Smooth muscle cell (in vitro differentiated cells): Measurements from ENCODE around the gene FGF14. TPM values are rescaled to one million over a fixed set of nuclear protein-coding genes. Genes with fewer than 3 reads are reported as not detected.

Experiments used
- DNase-seq: peaks from one replicate; lab custom pipeline; 2025; ENCODE audit not compliant: unreplicated experiment; lab: John Stamatoyannopoulos, UW
- H2AFZ ChIP-seq: fragments of 200-600 bp; sonication (generic); 2 replicates; pipeline ENCODE4 v1.6.0; 2016; ENCODE audit warnings: antibody characterized with exemption, low read depth, mild to moderate bottlenecking
- H3F3A ChIP-seq: fragments of 200-600 bp; sonication (generic); 2 replicates; pipeline ENCODE4 v1.6.0; 2017; ENCODE audit warnings: antibody characterized with exemption, low read depth
- H3K27ac ChIP-seq: fragments of 200-600 bp; sonication (generic); 2 replicates; pipeline ENCODE4 v1.5.1; 2016; ENCODE audit warnings: low read depth, mild to moderate bottlenecking
- H3K27me3 ChIP-seq: fragments of 200-600 bp; sonication (generic); 2 replicates; pipeline ENCODE4 v1.6.1; 2016; ENCODE audit warnings: low read depth, mild to moderate bottlenecking
- H3K36me3 ChIP-seq: fragments of 200-600 bp; sonication (generic); 2 replicates; pipeline ENCODE4 v1.5.1; 2016; ENCODE audit warnings: low read depth
- H3K4me1 ChIP-seq: fragments of 200-600 bp; sonication (generic); 2 replicates; pipeline ENCODE4 v1.5.1; 2016; ENCODE audit warnings: low read depth
- H3K4me2 ChIP-seq: fragments of 200-600 bp; sonication (generic); 2 replicates; pipeline ENCODE4 v1.6.0; 2016; ENCODE audit warnings: mild to moderate bottlenecking
- H3K4me3 ChIP-seq: fragments of 200-600 bp; sonication (generic); 2 replicates; pipeline ENCODE4 v1.5.1; 2016; ENCODE audit warnings: mild to moderate bottlenecking
- H3K79me2 ChIP-seq: fragments of 200-600 bp; sonication (generic); 2 replicates; pipeline ENCODE4 v1.6.0; 2016; ENCODE audit warnings: low read depth, mild to moderate bottlenecking
- H3K9ac ChIP-seq: fragments of 200-600 bp; sonication (generic); 2 replicates; pipeline ENCODE4 v1.6.0; 2016; ENCODE audit warnings: low read depth
- H3K9me3 ChIP-seq: fragments of 200-600 bp; sonication (generic); replicated peaks from 2 replicates; pipeline ENCODE4 v1.5.1; 2016; ENCODE audit warnings: low read depth
- H4K20me1 ChIP-seq: fragments of 200-600 bp; sonication (generic); 2 replicates; pipeline ENCODE4 v1.6.0; 2016; ENCODE audit warnings: low read depth
- CTCF ChIP-seq: fragments of 200-600 bp; sonication (generic); IDR thresholded peaks from 2 replicates; pipeline ENCODE4 v1.5.1; 2017; ENCODE audit warnings: borderline replicate concordance, mild to moderate bottlenecking, antibody characterized with exemption; ENCODE audit not compliant: insufficient read depth, poor library complexity, severe bottlenecking
- WGBS: methylation state at CpG from one replicate; pipeline ENCODE4 v1.1.7; 2016; ENCODE audit warnings: low lambda C conversion rate; 5-methylcytosine and 5-hydroxymethylcytosine counted together
- polyA plus RNA-seq: library from polyadenylated mRNA; unstranded; fragments of >200 nt; fragmentation: Nextera tagmentation; extraction: Ambion mirVana; gene quantifications from 2 replicates; pipeline ENCODE4 v1.2.1, GENCODE V29; 2016
- total RNA-seq: library from RNA; depleted of rRNA; stranded (reverse); fragments of >200 nt; gene quantifications from 2 replicates; pipeline ENCODE4 v1.2.3, GENCODE V29; 2014

FGF14 gene
- total and polyA plus RNA-seq, 2 experiments from 2014 or later = 0.23 TPM; not detected in 1

- H3K36me3 ChIP-seq = no peaks in the 10 kb centered on the region
- H3K27me3 ChIP-seq = no peaks in the 10 kb centered on the region
- H3K4me3 ChIP-seq = no peak overlapping the region
- no peak overlapping the region for H3K9ac ChIP-seq
- H3F3A ChIP-seq = no peaks in the 10 kb centered on the region
- no peak overlapping the region for H3K27ac ChIP-seq
- H2AFZ ChIP-seq = no peak overlapping the region
- H3K4me2 ChIP-seq = no peak overlapping the region
- H3K79me2 ChIP-seq = no peaks in the 10 kb centered on the region
- no peak for TF ChIP-seq CTCF
- H3K4me1 ChIP-seq = no peaks in the 10 kb centered on the region
- H3K9me3 ChIP-seq = no peaks in the 10 kb centered on the region
- no peak for DNase-seq
- no peaks in the 10 kb centered on the region for H4K20me1 ChIP-seq
Observed at GRCh38 chr13:102147353-102147752, 254.5 kb downstream of the FGF14 start.

- no peak overlapping the region for H3K27ac ChIP-seq
- no peaks in the 10 kb centered on the region for H3K36me3 ChIP-seq
- no peak overlapping the region for H3K4me3 ChIP-seq
- no peak overlapping the region for H2AFZ ChIP-seq
- DNase-seq = no peak
- no peaks in the 10 kb centered on the region for H3K27me3 ChIP-seq
- no peaks in the 10 kb centered on the region for H3K9me3 ChIP-seq
- H3K79me2 ChIP-seq = no peaks in the 10 kb centered on the region
- H4K20me1 ChIP-seq = no peaks in the 10 kb centered on the region
- no peak overlapping the region for H3K4me2 ChIP-seq
- no peak overlapping the region for H3K9ac ChIP-seq
- TF ChIP-seq CTCF = no peak
- H3F3A ChIP-seq = no peaks in the 10 kb centered on the region
- no peaks in the 10 kb centered on the region for H3K4me1 ChIP-seq
Observed at GRCh38 chr13:102145750-102146149, 256.1 kb downstream of the FGF14 start.

- no peaks in the 10 kb centered on the region for H3K79me2 ChIP-seq
- 71% methylated on average over 1 of the region's 1 CpG for WGBS
- H3K27ac ChIP-seq = no peak overlapping the region
- no peaks in the 10 kb centered on the region for H3K27me3 ChIP-seq
- DNase-seq = no peak
- H3K4me2 ChIP-seq = no peak overlapping the region
- no peaks in the 10 kb centered on the region for H3K36me3 ChIP-seq
- H3K9ac ChIP-seq = no peak overlapping the region
- TF ChIP-seq CTCF = no peak
- no peaks in the 10 kb centered on the region for H3K9me3 ChIP-seq
- H4K20me1 ChIP-seq = no peaks in the 10 kb centered on the region
- H3K4me1 ChIP-seq = no peaks in the 10 kb centered on the region
- no peak overlapping the region for H3K4me3 ChIP-seq
- H3F3A ChIP-seq = no peaks in the 10 kb centered on the region
- no peak overlapping the region for H2AFZ ChIP-seq
Observed at GRCh38 chr13:102142473-102142826, 259.4 kb downstream of the FGF14 start.

GRCh38 chr13:102141625-102142472 lies 260.0 kb downstream of the FGF14 start:
- WGBS = 56% methylated on average over 4 of the region's 4 CpGs
- Histone ChIP-seq H2AFZ (no peak overlapping the region), H3K9me3 (no peaks in the 10 kb centered on the region), H3K4me3 (no peak overlapping the region), H3K36me3 (no peaks in the 10 kb centered on the region), H4K20me1 (no peaks in the 10 kb centered on the region), H3K27me3 (no peaks in the 10 kb centered on the region), H3K4me1 (no peaks in the 10 kb centered on the region), H3K4me2 (no peak overlapping the region), H3K79me2 (no peaks in the 10 kb centered on the region), H3K9ac (no peak overlapping the region), H3K27ac (no peak overlapping the region), H3F3A (no peaks in the 10 kb centered on the region)
- TF ChIP-seq CTCF = peak; percentile 86
- DNase-seq = no peak
